ENCODE data around the gene ZNF552.
"Not testable (repeated sequence)": the region's sequence is repeated elsewhere in the genome, so short reads cannot be mapped to it uniquely, and the experiment has no call there.

ZNF552 gene

DNA sequence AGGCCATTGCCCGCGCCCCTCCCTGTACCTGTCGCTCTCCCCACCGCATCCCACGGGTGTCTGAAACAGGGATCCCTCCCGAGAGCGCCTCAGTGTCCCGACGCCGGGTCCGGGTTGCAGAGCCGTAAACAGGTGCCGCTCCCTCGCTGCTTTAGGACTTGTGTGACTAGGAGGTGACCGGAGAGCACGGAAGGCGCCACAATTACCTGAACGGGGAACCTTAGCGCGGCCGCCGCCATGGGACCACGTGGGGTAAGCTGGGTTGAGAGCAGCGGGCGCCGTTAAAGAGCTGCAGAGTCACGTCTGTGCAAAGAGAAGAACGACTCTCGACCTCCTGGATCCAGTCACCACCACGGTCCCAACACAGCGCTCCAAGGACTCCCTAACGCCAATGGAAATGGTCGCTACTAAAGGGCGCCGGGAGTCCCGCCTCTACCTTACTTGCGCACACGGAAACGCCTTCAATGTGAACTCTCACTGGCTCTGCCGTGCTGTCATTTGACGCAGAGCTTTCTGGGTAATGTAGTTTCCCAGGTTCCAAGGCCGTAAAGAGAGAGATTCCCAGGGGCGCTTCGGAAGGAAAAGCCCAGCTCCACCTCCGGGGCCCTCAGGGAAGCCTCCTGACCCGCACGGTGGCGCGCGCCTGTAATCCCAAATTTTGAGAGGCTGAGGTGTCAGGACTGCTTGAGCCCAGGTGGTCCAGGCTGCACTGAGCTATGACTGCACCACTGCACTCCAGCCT, at the start of gene ZNF552:
Gene ZNF552 (minus strand): TSS at position 409 of the 742 bp plus-strand sequence. CDS start 170 bp downstream, at position 239.
- DNase-seq = peak; percentile 62

DNA sequence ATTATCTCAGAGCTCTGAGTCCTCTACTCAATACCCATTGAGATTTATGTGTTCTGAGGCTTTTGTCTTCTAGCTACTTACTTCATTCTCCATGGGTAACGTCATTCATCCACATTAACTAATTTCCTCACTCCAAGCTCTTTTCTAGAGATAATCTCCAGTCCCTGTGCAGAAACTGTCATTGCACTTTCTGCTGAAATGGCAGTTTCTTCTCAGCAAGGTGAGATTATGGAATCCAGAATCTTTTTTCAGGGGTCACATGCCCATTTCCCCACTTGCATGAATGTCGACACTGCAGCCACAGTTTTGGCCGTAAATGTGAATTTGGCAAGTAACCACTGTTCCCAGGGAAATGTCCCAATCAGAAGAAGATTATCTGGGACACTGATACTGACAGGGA, 47.6 kb upstream of the ZNF552 start:
- not testable (repeated sequence) for DNase-seq

DNA sequence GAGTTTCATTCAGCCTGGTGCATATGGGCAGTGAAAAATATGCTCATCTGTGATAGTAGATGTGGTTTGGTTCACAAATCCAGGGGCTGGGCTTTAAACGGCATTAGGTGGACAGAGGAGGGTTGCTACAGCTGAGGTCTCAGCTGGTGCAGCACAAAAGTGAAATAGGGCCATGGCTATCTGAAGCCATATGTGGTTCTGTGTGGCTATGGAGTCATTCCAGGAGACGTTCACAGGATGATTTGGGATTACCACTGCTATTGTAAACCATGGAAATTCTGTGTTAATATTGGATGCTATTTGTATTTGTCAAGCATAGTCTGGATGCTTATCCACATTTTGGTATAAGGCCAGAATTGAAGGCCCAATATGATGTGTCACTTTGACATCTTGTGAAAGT, 39.4 kb upstream of the ZNF552 start:
- DNase-seq = not testable (repeated sequence)

DNA sequence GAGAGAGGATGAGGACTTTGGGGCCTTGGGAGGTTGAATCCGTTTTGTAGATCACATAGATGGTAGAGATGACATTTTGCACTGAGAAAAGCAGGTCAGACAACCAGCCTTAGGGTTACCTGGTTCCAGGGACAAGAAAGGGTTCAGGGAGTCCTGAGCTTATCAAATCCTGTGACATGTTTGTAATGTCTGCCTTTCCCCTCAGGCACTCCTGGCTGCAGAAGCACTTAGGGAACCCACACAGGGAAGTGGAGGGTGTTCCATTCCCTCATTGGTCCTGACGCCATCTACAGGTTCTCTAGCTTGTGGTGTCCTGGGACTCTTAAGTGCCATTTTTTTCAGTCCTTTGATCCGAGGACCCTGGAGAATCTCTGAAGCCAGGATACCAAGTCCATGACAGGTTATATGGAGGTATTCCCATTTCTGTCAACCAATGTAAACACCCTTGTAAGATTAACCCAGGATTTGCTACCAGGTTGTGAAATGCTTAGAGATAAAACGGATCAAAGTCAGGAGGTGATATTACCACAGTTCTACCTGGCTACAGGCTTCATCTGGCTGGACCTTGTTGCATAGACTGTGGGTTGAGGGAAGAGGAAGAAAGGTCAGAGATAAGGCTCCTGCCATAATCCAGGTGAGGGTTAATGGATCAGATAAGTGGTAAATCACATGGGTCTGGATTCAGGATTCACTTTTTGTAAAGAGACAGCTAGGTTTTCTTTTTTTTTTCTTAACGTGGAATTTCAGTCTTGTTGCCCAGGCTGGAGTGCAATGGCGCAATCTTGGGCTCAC, 37.3 kb upstream of the ZNF552 start:
- DNase-seq = not testable (repeated sequence)

DNA sequence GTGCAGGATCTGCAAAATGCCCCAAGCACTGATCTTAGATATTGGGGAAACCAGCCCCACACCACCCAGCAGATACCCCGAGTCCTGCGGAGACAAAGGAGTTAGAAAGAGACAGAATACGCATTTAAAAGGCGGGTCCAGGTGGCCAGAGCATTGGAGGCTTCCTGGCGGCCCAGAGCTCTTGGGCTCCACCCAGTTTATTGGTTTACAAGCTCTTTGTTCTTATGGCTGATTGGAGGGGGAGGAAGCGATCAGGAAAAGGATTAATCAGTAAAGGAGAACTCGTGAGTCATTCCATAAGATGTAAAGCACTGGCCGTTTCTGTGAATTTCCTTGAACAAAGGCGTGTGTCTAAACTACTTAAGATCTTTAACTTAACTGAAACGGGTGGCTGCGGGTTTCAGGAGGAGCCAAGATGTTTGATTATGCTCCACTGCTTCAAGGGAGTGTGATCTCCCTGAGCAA, 35.9 kb upstream of the ZNF552 start:
- no peak for DNase-seq

DNA sequence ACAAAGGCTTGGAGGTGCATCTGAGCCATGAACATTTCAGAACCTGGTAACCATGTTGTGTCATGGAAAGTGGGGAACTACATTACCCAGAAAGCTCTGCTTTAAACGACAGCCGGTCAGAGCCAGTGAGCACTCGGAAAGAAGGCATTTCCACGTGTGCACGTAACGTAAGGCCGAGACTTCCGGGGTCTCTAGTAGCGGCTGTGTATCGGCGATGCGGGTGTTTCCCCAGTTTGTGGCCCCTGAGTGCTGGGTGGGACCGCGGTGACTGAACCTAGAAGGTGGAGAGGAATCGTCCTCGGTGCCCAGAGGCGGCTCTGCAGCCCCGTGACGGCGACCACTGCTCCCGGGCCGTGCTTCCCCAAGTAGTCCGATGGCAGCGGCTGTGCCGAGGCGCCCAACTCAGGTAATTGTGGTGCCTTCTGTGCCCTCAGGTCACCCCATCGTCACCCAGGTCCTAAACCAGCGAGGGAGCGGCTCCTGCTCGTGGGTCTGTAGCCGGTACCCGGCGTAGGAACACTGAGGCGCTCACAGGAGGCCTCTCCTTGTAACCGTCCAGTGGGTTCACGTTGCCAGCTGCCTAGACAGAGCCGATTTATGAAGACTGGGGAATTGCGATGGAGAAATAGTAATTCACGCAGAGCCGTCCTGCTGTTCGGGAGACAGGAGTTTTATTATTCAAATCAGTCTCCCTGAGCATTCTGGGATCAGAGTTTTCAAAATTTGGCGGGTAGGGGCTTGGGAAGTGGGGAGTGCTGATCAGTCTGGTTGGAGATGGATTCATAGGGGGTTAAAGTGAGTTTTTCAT, 35.2 kb upstream of the ZNF552 start, which contains the start of gene ZNF587:
Gene ZNF587 (plus strand): TSS at position 194 of the 808 bp plus-strand sequence. CDS start 180 bp downstream, at position 374.
- peak; percentile 27 for DNase-seq

DNA sequence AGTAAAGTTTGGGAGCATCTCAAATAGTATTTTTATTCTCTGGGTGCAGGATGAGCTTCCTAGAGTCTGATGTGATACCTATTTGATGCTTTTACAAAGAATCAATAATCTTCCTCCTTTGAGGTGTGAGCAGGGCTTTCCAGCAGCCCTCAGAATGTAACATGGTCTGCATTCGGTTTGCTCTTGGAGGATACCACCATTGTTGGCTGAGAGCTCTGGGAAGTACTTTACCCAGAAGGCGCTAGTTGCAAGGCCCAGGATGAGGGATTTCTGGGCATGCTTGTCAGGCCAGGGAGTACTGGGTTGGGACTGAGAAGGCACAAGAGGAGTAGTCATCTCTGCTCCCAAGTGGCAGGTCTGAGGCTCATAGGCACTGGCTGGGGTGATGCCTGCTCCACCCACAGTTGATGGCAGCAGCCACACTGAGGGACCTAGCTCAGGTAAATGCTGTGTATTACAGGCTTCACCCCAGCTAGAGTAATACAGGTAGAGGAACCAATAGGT, 34.5 kb upstream of the ZNF552 start:
- not testable (repeated sequence) for DNase-seq

DNA sequence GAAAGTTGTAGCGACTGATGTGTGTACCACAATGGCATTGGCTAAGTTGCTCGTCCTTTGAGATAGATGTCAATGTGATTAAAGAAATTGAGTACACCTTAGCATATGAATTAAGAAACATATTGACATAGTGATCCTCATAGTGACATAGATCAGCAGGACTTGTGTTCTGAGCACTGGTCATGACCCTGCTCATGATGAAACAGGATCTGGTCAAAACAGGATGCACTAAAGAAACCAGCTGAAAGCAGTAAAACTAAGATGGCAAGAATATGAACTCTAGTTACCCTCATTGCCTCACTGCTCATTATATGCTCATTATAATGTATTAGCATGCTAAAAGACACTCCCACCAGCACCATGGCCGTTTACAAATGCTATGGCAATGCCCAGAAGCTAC, 32.5 kb upstream of the ZNF552 start:
- DNase-seq = not testable (repeated sequence)

DNA sequence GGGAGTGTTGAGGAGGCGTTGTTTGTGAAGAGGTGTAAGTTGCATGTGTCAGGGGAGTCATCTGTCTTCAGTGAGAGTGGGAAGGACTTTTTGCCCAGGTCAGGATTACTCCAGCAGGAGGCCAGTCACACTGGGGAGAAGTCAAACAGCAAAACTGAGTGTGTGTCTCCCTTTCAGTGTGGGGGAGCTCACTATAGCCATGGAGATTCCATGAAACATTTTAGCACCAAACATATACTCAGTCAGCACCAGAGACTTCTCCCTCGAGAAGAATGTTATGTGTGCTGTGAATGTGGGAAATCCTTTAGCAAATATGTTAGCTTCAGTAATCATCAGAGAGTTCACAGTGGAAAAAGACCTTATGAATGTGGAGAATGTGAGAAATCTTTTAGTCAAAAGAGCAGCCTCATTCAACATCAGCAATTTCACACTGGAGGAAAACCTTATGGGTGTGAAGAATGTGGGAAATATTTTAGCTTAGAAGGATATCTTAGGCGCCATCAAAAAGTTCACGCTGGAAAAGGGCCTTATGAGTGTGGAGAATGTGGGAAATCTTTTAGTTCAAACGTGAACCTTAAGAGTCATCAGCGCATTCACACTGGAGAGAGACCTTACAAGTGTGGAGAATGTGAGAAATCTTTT, 26.5 kb upstream of the ZNF552 start:
- DNase-seq = no peak

DNA sequence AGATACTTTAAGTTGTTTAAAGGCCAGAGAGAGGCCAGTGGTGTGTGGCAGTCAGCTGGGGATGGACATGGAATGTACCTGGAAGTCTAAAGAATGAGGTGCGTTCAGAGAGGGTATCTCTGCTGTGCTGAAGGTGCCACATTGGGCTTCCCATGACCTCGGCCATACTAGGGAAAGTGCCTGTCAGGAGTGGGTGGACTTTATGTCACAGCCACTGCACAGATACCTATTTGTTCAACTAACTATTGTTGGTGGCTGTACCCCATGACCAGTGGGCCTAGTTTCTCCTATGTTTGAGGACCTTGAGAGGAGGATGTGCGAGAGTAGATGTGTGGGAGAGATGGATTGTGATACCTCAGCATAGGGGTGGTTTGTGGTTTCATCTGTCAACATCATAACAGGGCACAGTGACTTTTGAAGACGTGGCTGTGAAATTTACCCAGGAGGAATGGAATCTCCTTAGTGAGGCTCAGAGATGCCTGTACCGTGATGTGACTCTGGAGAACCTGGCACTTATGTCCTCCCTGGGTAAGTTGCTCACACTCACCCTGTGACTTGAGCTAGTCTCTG, 24.0 kb upstream of the ZNF552 start:
- not testable (repeated sequence) for DNase-seq

DNA sequence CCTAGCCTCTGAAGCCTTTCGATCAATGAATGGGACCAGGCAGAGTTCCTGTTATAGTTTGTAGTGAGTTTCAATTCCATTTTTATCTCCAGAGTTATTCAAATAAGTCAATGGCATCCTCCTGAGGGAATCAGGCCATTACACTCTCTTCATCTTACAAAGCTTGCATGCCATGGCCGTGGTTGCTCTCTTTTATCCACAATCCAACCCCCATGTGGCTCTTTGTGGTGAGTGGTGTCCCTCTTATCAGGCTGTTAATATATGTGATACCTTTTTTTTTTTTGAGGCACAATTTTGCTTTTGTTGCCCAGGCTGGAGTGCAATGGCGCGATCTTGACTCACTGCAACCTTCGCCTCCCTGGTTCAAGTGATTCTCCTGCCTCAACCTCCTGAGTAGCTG, 22.3 kb upstream of the ZNF552 start:
- DNase-seq = not testable (repeated sequence)

DNA sequence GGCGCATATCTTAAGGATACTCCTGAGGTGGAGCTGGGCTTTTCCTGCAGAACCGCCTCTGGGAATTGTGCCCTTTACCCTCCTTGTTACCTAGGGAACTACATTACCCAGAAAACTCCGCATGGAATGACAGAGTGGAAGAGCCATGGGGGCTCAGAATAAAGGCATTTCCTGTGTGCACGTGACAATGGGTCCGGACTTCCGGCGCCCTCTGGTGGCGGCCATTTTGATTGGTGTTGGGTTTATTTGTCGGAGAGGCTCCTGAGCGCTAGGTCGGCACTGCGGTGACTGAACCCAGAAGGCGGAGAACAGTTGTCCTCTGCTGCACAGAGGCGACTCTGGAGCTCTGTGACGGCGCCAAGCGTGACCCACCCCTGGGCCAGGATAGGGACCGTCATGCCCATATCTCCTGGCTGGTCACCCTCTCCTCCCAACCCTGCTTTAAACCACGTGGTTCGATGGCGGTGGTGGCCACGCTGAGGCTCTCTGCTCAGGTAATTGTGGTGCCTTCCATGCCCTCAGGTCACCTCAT, 15.4 kb upstream of the ZNF552 start, which contains the start of gene ZNF587B:
Gene ZNF587B (plus strand): TSS at position 229 of the 532 bp plus-strand sequence. CDS start 230 bp downstream, at position 459.
- peak; percentile 34 for DNase-seq

DNA sequence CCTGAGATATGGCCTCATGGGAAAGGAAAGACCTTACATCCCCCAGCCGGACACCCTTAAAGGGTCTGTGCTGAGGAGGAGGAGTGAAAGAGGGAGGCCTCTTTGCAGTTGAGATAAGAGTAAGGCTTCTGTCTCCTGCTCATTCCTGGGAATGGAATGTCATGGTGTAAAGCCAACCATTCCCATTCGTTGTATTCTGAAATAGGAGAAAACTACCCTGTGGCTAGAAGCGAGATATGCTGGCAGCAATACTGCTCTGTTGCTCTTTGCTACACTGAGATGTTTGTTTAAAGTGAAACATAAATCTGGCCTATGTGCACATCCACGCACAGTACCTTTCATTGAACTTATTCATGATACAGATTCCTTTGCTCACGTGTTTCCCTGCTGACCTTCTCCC, 14.6 kb upstream of the ZNF552 start:
- DNase-seq = no peak

DNA sequence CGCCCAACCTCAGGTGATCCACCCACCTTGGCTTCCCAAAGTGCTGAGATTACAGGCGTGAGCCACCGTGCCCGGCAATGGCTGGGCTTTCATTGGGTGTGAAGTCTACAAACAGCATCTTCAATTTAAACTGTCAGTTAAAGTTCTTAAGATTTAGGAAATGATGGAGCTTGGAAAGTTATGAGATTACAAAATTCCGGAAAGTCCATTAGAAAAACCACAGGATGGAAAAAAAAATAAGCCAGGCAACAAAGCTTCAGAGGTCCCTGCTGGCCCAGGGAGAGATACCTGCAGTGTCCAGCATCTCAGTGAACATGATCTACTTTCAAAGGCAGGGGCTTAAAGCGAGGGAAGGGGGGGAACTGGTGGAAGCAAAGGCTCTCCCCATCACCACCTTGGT, 10.8 kb upstream of the ZNF552 start:
- DNase-seq = no peak

DNA sequence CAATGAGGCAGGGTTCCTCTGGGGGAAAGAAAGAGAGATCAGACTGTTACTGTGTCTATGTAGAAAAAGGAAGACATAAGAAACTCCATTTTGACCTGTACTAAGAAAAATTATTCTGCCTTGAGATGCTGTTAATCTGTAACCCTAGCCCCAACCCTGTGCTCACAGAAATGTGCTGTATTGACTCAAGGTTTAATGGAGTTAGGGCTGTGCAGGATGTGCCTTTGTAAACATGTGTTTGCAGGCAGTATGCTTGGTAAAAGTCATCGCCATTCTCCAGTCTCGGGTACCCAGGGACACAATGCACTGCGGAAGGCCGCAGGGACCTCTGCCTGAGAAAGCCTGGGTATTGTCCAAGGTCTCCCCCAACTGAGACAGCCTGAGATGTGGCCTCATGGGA, 8.9 kb upstream of the ZNF552 start:
- DNase-seq = not testable (repeated sequence)

DNA sequence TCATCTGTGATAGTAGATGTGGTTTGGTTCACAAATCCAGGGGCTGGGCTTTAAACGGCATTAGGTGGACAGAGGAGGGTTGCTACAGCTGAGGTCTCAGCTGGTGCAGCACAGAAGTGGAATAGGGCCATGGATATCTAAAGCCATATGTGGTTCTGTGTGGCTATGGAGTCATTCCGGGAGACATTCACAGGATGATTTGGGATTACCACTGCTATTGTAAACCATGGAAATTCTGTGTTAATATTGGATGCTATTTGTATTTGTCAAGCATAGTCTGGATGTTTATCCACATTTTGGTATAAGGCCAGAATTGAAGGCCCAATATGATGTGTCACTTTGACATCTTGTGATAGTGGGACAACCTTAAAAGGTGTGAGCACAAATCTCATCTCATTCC, 8.4 kb upstream of the ZNF552 start:
- not testable (repeated sequence) for DNase-seq

DNA sequence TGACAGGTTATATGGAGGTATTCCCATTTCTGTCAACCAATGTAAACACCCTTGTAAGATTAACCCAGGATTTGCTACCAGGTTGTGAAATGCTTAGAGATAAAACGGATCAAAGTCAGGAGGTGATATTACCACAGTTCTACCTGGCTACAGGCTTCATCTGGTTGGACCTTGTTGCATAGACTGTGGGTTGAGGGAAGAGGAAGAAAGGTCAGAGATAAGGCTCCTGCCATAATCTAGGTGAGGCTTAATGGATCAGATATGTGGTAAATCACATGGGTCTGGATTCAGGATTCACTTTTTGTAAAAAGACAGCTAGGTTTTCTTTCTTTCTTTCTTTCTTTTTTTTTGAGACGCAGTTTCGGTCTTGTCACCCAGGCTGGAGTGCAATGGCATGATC, 6.8 kb upstream of the ZNF552 start:
- not testable (repeated sequence) for DNase-seq

DNA sequence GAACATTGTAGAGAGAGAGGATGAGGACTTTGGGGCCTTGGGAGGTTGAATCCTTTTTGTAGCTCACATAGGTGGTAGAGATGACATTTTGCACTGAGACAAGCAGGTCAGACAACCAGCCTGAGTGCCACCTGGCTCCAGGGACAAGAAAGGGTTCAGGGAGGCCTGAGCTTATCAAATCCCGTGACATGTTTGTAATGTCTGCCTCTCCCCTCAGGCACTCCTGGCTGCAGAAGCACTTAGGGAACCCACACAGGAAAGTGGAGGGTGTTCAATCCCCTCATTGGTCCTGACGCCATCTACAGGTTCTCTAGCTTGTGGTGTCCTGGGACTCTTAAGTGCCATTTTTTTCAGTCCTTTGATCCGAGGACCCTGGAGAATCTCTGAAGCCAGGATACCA, 6.4 kb upstream of the ZNF552 start:
- DNase-seq = not testable (repeated sequence)

DNA sequence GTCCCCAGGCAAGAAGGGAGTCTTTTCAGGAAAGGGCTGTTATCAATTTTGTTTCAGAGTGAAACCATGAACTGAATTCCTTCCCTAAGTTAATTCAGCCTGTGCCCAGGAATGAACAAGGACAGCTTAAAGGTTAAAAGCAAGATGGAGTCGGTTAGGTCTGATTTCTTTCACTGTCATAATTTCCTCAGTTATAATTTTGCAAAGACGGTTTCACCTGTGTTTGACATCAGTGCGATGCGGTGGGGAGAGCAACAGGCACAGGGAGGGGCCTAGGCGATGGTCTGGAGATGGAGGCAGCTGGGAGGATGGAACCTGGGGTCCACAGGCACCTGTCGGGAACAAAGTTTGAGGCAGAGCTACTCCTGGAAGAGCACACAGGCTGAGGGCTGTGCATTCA, 5.9 kb upstream of the ZNF552 start:
- no peak for DNase-seq

DNA sequence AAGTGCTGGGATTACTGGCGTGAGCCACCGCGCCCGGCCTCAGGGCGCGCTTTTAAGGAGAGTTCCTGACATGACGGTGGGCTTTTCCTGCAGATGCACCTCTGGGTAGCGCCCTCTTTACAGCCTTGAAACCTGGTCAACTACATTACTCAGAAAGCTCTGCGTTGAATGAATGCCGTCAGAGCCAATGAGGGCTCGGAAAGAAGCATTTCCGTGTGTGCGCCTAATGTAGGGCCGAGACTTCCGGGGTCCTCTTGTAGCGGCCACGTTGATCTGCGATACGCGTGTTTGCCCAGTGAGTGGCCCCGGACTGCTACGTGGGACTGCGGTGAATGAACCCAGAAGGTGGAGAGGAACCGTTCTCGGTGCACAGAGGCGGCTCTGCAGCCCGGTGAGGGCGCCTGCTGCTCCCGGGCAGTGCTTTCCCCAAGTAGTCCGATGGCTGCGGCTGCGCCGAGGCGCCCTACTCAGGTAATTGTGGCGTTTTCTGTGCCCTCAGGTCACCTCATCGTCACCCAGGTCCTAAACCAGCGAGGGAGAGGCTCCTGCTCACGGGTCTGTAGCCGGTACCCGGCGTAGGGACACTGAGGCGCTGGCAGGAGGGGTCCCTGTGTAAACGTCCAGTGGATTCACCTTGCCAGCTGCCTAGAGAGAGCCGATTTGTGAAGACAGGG, 4.9 kb upstream of the ZNF552 start:
- DNase-seq = peak; percentile 81

DNA sequence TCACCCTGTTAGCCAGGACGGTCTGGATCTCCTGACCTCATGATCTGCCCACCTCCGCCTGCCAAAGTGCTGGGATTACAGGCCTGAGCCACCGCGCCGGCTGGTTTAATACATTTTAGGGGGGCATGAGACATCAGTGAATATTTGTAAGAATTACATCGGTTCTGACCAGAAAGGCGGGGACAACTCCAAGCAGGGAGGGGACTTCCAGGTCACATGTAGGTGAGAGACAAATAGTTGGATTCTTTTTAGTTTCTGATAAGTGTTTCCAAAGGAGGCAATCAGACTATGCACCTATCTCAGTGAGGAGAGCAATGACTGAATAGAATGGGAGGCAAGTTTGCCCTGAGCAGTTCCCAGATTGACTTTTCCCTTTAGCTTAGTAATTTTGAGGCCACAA, 3.7 kb upstream of the ZNF552 start:
- no peak for DNase-seq
